GM19025 (cell line): ENCODE results near the gene CPS1.
A peak's percentile ranks its signal among the peaks of the same experiment; 100 is the strongest.

ENCODE experiments used
- ATAC-seq: cut with Tn5 transposase; IDR thresholded peaks from one replicate; pipeline ENCODE4 v1.9.1; 2021; ENCODE audit warnings: mild to moderate bottlenecking, low read depth, moderate library complexity; ENCODE audit not compliant: unreplicated experiment

The CPS1 gene

GRCh38 chr2:210544831-210545230 is 11.6 kb upstream of the CPS1 start:
- ATAC-seq = no peak

DNA sequence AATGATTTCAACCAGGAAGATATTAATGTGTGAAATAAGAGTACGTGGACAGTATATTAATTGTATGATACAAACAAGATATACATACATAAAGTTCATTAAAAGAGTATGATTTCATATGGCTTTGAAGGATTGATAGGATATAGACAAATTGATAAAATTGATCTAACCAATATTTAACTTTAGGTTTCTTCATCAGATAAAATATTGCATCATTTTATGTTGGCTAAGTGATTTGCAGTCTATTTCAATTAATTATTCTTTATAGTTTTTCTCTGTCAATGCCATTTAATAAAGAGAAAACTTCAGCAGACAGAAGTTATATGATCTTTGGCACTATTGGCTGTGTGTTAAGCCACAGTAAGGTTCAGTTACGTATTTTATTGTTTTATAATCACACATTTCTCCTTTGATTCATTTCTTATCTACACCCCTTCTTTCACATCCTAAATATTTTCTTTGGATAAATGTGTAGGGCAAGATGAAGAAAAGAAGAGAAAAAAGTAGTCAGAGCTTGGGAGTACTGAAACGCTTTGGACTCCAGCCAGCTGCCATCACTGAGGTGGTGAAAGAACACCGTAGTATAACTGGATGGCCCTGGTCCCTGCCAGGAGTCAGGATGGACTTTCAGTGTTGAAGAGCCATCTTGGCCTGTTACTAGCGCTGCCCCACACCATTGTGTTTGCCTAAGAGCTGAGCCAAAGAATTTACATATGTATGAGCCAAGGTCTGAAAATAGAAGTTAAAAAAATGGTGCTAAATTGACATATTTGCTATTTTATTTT is 9.8 kb upstream of the CPS1 start:
- no peak for ATAC-seq

DNA sequence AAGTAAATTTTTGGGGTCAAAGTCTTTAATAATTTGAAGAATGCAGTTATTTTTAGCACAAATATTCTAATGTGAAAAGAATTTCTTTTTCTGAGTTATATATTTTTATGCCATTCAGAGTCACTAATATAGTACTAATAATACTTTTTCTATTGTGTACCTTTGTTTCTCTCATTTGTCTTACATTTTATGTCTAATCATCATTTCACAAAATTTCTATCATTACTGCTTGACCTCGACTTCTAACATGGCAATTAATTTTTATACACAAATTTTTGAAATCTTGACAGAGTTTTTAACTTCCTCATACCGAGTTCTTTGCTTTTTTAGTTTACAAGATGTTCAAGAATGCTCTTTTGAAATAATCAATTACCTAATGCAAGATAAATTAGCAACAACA is 8.4 kb upstream of the CPS1 start:
- ATAC-seq = no peak

DNA sequence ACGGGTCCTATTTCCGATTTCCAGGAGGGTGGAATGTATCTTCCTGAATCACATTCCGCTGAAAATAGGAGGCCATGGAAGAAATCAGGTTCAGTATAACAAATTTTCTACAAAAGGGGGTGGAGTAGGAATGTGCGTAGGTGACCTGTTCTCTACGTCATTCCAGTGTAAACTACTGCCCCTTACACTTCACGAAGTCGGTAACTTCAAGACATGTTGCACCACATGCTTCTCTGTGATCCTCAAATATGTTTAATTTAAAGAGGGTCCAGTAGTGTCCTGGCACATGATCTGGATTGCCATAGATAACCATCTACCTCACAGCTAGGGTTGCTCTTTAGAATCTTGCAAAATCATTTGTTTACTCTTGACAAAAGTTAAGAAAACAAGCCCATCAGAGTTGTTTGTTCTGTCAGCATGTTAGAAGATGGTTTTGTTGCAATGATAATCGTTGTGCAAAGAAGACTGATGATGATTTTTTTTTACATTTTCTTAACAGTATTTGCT is 7.5 kb upstream of the CPS1 start:
- no peak for ATAC-seq

DNA sequence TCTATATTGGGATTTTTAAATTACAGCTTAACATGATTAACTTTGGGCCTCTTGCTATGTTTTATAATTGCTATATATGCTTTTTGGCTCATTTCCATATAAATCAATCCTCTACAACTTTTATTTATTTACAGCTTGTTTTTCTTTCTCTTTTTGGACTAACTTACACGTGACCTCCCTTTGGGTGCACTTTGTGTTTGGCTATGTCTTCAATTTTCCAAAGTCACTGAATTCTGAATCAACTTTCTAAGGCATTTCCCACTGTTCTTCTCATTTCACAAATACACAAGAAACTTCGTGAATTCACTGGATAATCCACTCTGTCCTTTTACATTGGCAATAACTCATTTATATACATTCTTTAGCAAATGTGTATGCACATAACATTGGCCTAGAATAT is 5.4 kb upstream of the CPS1 start:
- ATAC-seq = no peak

DNA sequence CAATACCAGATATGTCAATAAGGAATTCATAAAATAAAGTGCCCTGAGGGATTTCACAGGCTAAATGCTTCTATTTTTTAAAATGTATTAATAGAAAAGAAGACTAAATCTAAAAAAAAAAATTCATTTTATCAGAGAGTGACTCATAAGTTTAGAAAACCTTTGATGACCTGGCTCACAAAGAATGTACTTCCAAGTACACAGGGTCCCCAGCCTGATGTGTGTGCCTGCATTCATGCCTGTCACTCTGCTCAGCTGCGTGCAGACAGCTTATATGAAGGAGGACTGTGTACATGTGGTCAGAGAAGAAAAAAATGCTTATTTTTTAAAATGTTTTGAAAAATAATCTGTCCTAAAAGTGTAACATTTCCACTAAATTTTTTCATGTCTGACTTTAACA is 3.0 kb upstream of the CPS1 start:
- ATAC-seq = no peak

DNA sequence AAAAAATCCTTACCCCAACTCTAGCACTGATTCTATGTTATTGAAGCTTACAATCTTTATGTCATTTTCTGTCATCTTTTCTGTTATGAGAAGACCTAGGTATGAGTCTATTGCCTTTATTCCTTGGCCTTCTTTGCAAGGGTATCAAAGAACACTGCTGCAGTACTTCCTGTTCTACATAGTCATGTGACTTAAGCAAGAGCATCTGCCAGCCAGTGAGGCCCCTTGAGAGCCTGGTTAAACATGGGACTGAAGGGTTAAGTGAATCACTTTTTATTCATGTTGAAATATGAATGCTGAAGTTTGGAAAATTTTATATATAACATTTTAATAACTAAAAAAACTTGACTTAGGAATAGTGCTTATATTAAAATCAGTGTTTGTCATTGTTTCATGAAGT is 844 bp upstream of the CPS1 start:
- no peak for ATAC-seq

DNA sequence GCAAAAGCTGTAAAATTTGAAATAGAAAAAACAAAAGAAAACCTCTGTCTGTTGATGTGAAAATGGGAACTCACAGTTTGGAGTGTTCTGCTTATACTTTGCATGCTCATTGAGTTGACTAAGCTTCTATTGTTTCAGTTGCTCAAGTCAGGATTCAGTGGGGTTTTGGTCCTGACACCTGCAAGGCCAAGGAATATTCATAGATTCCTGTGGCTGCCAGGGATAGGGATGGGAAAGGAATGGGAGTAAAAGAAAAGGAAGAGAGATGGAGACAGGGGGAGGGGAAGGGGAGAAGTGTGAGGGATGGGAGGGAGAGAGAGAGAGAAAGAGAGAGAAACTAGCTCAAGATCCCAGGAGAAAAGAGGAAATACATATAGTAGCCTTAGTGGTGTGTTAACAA is 1.3 kb downstream of the CPS1 start:
- no peak for ATAC-seq

DNA sequence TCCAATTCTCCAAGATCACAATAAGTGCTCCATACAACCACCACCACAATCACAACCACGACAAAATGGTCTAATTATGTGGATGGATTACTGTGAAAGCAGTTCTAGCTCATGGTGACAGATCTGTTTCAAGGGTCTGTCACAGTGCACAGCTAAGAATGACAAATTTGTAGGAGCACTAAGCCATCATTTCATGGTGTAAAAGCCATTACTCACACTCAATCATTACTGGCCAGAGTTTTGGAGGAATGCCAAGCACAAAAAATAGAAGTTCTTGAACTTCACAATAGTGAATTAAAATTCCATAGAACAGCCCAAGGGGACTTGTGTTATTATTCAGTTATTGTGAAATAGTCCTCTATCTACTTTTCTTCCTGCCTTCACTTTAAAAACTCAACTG is 2.3 kb downstream of the CPS1 start:
- no peak for ATAC-seq

DNA sequence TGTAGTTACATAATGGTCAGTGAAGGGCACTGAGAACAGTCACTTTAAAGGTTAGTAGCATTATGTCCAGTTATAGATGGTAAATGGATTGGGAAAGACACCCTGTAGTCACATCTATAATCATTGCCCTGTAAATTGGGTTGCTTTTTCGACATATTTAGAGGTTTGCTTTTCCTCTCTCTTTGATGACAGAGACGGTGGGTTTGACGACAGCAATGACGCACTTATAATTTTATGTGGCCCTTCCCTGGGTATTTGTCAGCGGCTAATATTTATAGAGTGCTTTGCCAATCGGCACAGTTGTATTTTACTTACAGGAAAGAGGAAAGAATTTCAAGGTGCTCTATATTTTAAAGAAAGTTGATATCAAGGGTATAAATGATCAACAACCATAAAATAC is 2.8 kb downstream of the CPS1 start:
- no peak for ATAC-seq

- no peak for ATAC-seq
Measured at GRCh38 chr2:210561475-210561874, 5.1 kb downstream of the CPS1 start.

GRCh38 chr2:210562091-210562490 is 5.7 kb downstream of the CPS1 start:
- ATAC-seq = no peak

- no peak for ATAC-seq
Measured at GRCh38 chr2:210562502-210563080, 6.2 kb downstream of the CPS1 start.

DNA sequence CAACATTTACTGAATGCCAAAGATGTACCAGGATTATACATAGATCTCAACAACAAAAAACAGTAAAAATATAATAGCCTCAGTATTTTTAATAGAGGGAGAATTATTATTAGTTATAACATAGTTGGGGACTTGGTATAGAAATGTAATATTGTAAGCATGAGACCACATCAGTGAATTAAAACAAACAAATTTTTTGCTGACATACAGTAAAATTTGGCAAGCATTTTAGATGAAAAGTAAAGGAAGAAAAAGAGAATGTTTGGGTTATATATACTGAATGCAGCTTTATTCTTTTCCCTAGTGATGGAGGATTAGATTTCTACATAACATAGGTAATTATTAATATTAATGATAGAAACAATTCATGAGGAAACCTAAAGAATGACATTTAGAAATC is 10.9 kb downstream of the CPS1 start:
- ATAC-seq = no peak

DNA sequence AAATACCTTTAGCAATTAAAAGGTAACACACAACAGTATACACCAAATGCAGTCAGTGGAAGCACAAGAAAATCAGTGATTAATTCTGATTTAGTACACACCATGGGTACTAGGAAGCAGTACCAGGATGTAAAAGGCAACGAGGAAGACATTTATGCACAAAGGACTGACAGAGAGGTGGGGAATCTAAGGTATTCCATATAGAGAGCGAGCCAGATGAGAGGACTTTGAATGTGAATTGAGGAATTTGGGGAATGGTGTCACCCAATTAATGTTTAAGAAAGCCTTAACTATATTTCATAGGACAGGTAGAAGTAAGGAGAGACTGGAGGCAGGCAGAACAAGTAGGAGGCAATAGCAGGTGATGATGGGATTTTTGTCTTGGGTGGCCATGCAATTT is 11.7 kb downstream of the CPS1 start:
- no peak for ATAC-seq

DNA sequence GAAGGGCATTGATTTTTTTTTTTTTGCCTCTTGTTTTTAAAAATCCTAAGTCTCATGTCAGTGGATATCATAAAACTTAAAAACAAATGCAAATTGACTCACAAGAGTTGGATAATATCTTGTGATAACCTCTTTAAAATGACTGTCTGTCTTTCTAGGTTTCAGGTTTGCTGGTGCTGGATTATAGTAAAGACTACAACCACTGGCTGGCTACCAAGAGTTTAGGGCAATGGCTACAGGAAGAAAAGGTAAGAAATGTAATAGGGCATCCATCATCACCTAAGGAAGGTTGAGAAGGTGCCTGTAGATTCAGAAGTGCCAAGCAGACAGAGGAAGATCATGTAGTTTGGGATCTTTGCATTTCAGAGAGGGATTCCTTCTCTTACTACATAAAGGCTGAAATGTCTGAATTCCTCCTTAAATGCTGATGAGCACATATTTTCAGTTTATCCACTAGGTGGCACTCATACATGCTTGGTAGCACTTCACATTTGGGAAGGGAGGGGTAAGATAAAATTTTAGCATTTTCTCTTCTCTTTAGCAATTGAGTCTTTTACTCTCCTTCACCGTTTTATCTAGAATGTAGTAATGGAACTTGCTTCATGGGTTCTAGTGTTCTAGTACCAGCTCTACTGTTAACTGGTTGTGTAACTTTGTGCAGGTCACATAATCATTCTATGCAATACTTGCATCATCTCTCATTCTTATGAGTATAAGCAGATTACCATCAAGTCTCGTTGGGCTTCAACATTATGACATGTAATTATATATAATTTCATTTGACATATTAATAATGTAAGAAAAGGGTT is 21.1 kb downstream of the CPS1 start:
- peak; percentile 84 for ATAC-seq

GRCh38 chr2:210584834-210585233 is 28.4 kb downstream of the CPS1 start:
- no peak for ATAC-seq

DNA sequence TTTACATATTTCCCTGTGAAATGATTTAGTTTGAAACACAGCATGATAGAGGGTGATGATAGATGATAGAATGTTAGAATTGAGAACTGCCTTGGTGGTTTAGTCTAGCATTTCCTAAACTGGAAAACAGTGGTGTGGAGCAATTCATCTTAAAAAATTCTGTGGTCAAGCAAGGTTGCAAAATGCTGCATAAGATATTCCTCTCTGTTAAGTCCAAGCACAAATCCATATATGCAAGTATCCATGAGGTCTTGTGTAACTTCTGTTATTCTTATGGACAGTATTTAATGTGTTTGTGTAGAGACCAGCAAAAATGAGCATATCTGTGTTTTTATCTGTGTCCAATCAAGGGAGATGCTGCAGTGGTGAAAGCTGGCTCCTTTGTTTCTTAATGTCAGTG is 30.0 kb downstream of the CPS1 start:
- ATAC-seq = no peak

- no peak for ATAC-seq
Measured at GRCh38 chr2:210591663-210592062, 35.3 kb downstream of the CPS1 start.

DNA sequence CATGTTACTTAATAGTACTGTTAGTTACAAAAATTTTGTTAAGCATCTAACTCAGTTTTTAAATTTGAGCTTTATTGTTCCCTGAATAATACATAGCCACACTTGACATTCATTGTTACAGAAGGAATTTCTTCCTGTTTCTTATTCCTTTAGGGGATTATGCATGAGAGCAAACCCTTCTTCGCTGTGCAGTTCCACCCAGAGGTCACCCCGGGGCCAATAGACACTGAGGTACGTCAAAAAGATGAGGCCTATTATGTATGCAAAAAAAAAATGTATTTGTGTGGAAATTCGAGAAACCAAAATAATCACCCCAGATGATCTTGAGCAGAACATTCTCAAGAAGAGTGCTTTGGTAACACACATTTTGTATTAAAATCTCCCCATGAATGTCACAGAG is 36.3 kb downstream of the CPS1 start:
- no peak for ATAC-seq

DNA sequence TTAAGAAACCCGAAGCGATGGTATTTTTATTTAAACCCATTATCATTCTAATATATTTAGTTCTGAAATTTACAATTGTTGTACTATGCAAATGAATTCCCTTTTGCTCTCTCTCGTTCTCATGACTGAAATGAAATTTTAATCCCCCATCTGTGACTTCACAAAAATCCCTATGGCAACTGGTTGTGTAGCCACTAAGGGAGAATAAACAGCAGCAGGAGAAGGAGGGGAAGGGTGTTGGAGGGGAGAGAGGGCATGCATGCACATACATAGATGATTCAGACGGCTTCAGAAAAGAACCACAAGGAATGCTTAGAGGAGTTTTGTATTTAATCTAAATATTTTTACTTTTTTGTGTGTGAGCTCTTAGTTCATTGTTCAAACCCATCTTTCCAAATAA is 36.8 kb downstream of the CPS1 start:
- ATAC-seq = no peak

DNA sequence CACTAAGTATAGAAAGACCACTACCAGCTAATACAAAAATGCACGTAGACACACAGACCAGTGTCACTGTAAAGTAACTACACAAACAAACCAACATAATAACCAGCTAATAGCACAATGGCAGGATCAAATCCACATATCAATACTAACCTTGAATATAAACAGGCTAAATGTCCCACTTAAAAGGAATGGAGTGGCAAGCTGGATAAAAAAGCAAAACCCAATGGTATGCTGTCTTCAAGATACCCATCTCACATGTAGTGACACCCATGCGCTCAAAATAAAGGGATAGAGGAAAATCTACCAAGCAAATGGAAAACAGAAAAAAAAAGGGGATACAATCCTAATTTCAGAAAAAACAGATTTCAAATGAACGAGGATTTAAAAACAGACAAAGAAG is 41.8 kb downstream of the CPS1 start:
- ATAC-seq = no peak
